PC-9 (cell line): ENCODE results near the gene LRP10.

Experiments
- EZH2 ChIP-seq: fragments of 200-600 bp; sonication (generic); IDR thresholded peaks from 2 replicates; pipeline ENCODE4 v1.8.0; 2017; ENCODE audit warnings: antibody characterized with exemption, low read depth
- TF ChIP-seq, protein P1 (sequence below): fragments of 200-600 bp; sonication (generic); conservative IDR thresholded peaks from 2 replicates; pipeline ENCODE4 v1.6.1; 2017; ENCODE audit warnings: mixed run types, antibody characterized with exemption, mild to moderate bottlenecking, moderate library complexity

- TF ChIP-seq, protein P1, sequence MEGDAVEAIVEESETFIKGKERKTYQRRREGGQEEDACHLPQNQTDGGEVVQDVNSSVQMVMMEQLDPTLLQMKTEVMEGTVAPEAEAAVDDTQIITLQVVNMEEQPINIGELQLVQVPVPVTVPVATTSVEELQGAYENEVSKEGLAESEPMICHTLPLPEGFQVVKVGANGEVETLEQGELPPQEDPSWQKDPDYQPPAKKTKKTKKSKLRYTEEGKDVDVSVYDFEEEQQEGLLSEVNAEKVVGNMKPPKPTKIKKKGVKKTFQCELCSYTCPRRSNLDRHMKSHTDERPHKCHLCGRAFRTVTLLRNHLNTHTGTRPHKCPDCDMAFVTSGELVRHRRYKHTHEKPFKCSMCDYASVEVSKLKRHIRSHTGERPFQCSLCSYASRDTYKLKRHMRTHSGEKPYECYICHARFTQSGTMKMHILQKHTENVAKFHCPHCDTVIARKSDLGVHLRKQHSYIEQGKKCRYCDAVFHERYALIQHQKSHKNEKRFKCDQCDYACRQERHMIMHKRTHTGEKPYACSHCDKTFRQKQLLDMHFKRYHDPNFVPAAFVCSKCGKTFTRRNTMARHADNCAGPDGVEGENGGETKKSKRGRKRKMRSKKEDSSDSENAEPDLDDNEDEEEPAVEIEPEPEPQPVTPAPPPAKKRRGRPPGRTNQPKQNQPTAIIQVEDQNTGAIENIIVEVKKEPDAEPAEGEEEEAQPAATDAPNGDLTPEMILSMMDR, result no peak
- no peak for TF ChIP-seq EZH2
These were observed 15.1 kb upstream of the LRP10 start for GRCh38 chr14:22856428-22856827.
